Activated CD4-positive, alpha-beta memory T cell treated with anti-CD3 and anti-CD28 coated beads for 36 hours (primary cell): Measurements from ENCODE around the gene VASP. TPM values are rescaled to one million over a fixed set of nuclear protein-coding genes. Genes with fewer than 3 reads are reported as not detected.
A peak's percentile ranks its signal among the peaks of the same experiment; 100 is the strongest.

Experiments used
- CTCF ChIA-PET: fragments of 350-600 bp; sonication (Branson Sonifier 250); formaldehyde crosslinking; loops from one replicate; lab custom pipeline; 2021; ENCODE audit warnings: antibody characterized with exemption, inconsistent platforms; lab: Charles Lee
- POLR2A ChIA-PET: fragments of 350-600 bp; sonication (Branson Sonifier 250); formaldehyde crosslinking; loops from one replicate; lab custom pipeline; 2021; ENCODE audit warnings: antibody characterized with exemption; lab: Charles Lee
- DNase-seq: peaks from one replicate; pipeline ENCODE4 v3.0.0-alpha.2; 2020
- H3K27ac Mint-ChIP-seq: one replicate; pipeline ENCODE4 v1.8.0; 2021; ENCODE audit warnings: mixed read lengths
- H3K27me3 Mint-ChIP-seq: one replicate; pipeline ENCODE4 v1.8.0; 2021; ENCODE audit warnings: mixed read lengths
- H3K36me3 Mint-ChIP-seq: one replicate; pipeline ENCODE4 v1.8.0; 2021; ENCODE audit warnings: mixed read lengths
- H3K4me1 Mint-ChIP-seq: one replicate; pipeline ENCODE4 v1.8.0; 2021; ENCODE audit warnings: low read depth, mixed read lengths
- H3K4me3 Mint-ChIP-seq: one replicate; pipeline ENCODE4 v1.8.0; 2021; ENCODE audit warnings: mild to moderate bottlenecking, mixed read lengths
- H3K9me3 Mint-ChIP-seq: one replicate; pipeline ENCODE4 v1.8.0; 2021; ENCODE audit warnings: mixed read lengths
- intact Hi-C: fragments of 100-400 bp; cut with micrococcal nuclease; formaldehyde crosslinking; loops from one replicate; pipeline ENCODE4 v1.15.1; 2023
- total RNA-seq, 2 experiments: library from RNA; stranded (reverse); gene quantifications; one replicate each; pipeline ENCODE4 v1.2.3, GENCODE V29; 2021

VASP gene
- total RNA-seq, 2 experiments from 2014 or later: 167 to 174 TPM

- no peak for DNase-seq
- ChIA-PET POLR2A (interaction anchor here (0.6 to 4.0 kb wide), 12 partner anchors 10 to 177 kb away, joined by 3 to 44 read pairs (median 6); partner anchors contain the start of genes OPA3 and RTN2), CTCF (interaction anchor here (0.7 to 5.0 kb wide), 8 partner anchors 10 to 248 kb away, joined by 3 to 89 read pairs (median 8); no protein-coding TSS in a partner anchor)
- H3K4me1 Mint-ChIP-seq: peaks cover 33% of the 10 kb centered on the region
- no peaks in the 10 kb centered on the region for H3K9me3 Mint-ChIP-seq
- H3K36me3 Mint-ChIP-seq: peaks cover 8% of the 10 kb centered on the region
- intact Hi-C loops: loop anchor here (1.0 kb wide), 2 partner anchors 10 to 24 kb away; no protein-coding TSS in a partner anchor
- H3K4me3 Mint-ChIP-seq: peak overlapping the region; percentile 87
- peak overlapping the region; percentile 84 for H3K27ac Mint-ChIP-seq
- H3K27me3 Mint-ChIP-seq: peaks cover 1% of the 10 kb centered on the region
Measured at GRCh38 chr19:45468803-45469131, 38.5 kb upstream of the VASP start.

- peak; percentile 96 for DNase-seq
- Mint-ChIP-seq H3K4me1 (peaks cover 33% of the 10 kb centered on the region), H3K27me3 (peaks cover 1% of the 10 kb centered on the region), H3K9me3 (no peaks in the 10 kb centered on the region), H3K36me3 (peaks cover 8% of the 10 kb centered on the region), H3K4me3 (peak overlapping the region; percentile 87), H3K27ac (peak overlapping the region; percentile 84)
- ChIA-PET CTCF (interaction anchor here (0.7 to 5.0 kb wide), 8 partner anchors 9 to 247 kb away, joined by 3 to 89 read pairs (median 8); no protein-coding TSS in a partner anchor), POLR2A (interaction anchor here (0.6 to 4.0 kb wide), 12 partner anchors 9 to 176 kb away, joined by 3 to 44 read pairs (median 6); partner anchors contain the start of genes OPA3 and RTN2)
- intact Hi-C loops: loop anchor here (1.0 kb wide), 2 partner anchors 9 to 25 kb away; no protein-coding TSS in a partner anchor
Measured at GRCh38 chr19:45469132-45469944, 37.9 kb upstream of the VASP start.

GRCh38 chr19:45469945-45470761 lies 37.1 kb upstream of the VASP start:
- ChIA-PET CTCF (interaction anchor here (0.6 to 5.0 kb wide), 7 partner anchors 8 to 198 kb away, joined by 3 to 89 read pairs (median 21); partner anchors contain the start of gene GIPR), POLR2A (interaction anchor here (1.0 to 4.0 kb wide), 6 partner anchors 8 to 172 kb away, joined by 3 to 44 read pairs (median 8); no protein-coding TSS in a partner anchor)
- DNase-seq: peak; percentile 55
- H3K4me3 Mint-ChIP-seq: peak overlapping the region; percentile 87
- intact Hi-C loops: loop anchor here (1.0 kb wide), 2 partner anchors 8 to 26 kb away; no protein-coding TSS in a partner anchor
- H3K27me3 Mint-ChIP-seq: peaks cover 1% of the 10 kb centered on the region
- H3K36me3 Mint-ChIP-seq: peaks cover 8% of the 10 kb centered on the region
- H3K4me1 Mint-ChIP-seq: peaks cover 33% of the 10 kb centered on the region
- peak overlapping the region; percentile 84 for H3K27ac Mint-ChIP-seq
- H3K9me3 Mint-ChIP-seq: no peaks in the 10 kb centered on the region

GRCh38 chr19:45470762-45471081 lies 36.6 kb upstream of the VASP start:
- ChIA-PET POLR2A (no interaction called here), CTCF (interaction anchor here (0.6 to 3.0 kb wide), 3 partner anchors 15 to 197 kb away, joined by 3 to 22 read pairs (median 5); partner anchors contain the start of gene GIPR)
- Mint-ChIP-seq H3K4me3 (no peak overlapping the region), H3K9me3 (no peaks in the 10 kb centered on the region), H3K27ac (no peak overlapping the region), H3K36me3 (peaks cover 8% of the 10 kb centered on the region), H3K4me1 (peaks cover 33% of the 10 kb centered on the region), H3K27me3 (peaks cover 1% of the 10 kb centered on the region)
- intact Hi-C loops: no loop called here
- no peak for DNase-seq

- no peak for DNase-seq
- peaks cover 8% of the 10 kb centered on the region for H3K36me3 Mint-ChIP-seq
- H3K27me3 Mint-ChIP-seq: no peaks in the 10 kb centered on the region
- CTCF ChIA-PET: interaction anchor here (0.6 to 3.0 kb wide), 3 partner anchors 14 to 196 kb away, joined by 3 to 22 read pairs (median 5); partner anchors contain the start of gene GIPR
- no peak overlapping the region for H3K4me3 Mint-ChIP-seq
- intact Hi-C loops: no loop called here
- POLR2A ChIA-PET: interaction anchor here (2.0 kb wide), 1 partner anchor 32 kb away, joined by 5 read pairs; no protein-coding TSS in a partner anchor
- H3K27ac Mint-ChIP-seq: no peak overlapping the region
- H3K4me1 Mint-ChIP-seq: peaks cover 33% of the 10 kb centered on the region
- H3K9me3 Mint-ChIP-seq: no peaks in the 10 kb centered on the region
Measured at GRCh38 chr19:45471111-45471930, 36.0 kb upstream of the VASP start.

GRCh38 chr19:45471931-45472562 lies 35.2 kb upstream of the VASP start:
- Mint-ChIP-seq H3K36me3 (peaks cover 8% of the 10 kb centered on the region), H3K9me3 (no peaks in the 10 kb centered on the region), H3K27ac (no peak overlapping the region), H3K27me3 (no peaks in the 10 kb centered on the region), H3K4me3 (no peak overlapping the region), H3K4me1 (peaks cover 38% of the 10 kb centered on the region)
- intact Hi-C loops: no loop called here
- CTCF ChIA-PET: interaction anchor here (1.0 to 3.0 kb wide), 2 partner anchors 14 to 32 kb away, joined by 4 to 22 read pairs; no protein-coding TSS in a partner anchor
- POLR2A ChIA-PET: interaction anchor here (2.0 kb wide), 1 partner anchor 33 kb away, joined by 5 read pairs; no protein-coding TSS in a partner anchor
- no peak for DNase-seq

GRCh38 chr19:45472563-45473366 lies 34.5 kb upstream of the VASP start:
- POLR2A ChIA-PET: interaction anchor here (2.0 kb wide), 1 partner anchor 33 kb away, joined by 5 read pairs; no protein-coding TSS in a partner anchor
- CTCF ChIA-PET: interaction anchor here (1.0 to 3.0 kb wide), 2 partner anchors 13 to 33 kb away, joined by 4 to 22 read pairs; no protein-coding TSS in a partner anchor
- Mint-ChIP-seq H3K4me3 (no peak overlapping the region), H3K4me1 (peaks cover 39% of the 10 kb centered on the region), H3K27me3 (no peaks in the 10 kb centered on the region), H3K36me3 (peaks cover 8% of the 10 kb centered on the region), H3K9me3 (no peaks in the 10 kb centered on the region), H3K27ac (no peak overlapping the region)
- DNase-seq: no peak
- intact Hi-C loops: no loop called here

- H3K9me3 Mint-ChIP-seq: no peaks in the 10 kb centered on the region
- POLR2A ChIA-PET: no interaction called here
- peaks cover 8% of the 10 kb centered on the region for H3K36me3 Mint-ChIP-seq
- peaks cover 42% of the 10 kb centered on the region for H3K4me1 Mint-ChIP-seq
- H3K27me3 Mint-ChIP-seq: no peaks in the 10 kb centered on the region
- no peak overlapping the region for H3K27ac Mint-ChIP-seq
- DNase-seq: no peak
- CTCF ChIA-PET: interaction anchor here (3.0 kb wide), 1 partner anchor 33 kb away, joined by 22 read pairs; no protein-coding TSS in a partner anchor
- H3K4me3 Mint-ChIP-seq: no peak overlapping the region
- intact Hi-C loops: no loop called here
Measured at GRCh38 chr19:45473367-45473681, 34.0 kb upstream of the VASP start.

- Mint-ChIP-seq H3K9me3 (no peaks in the 10 kb centered on the region), H3K27ac (no peak overlapping the region), H3K4me3 (no peak overlapping the region), H3K36me3 (peaks cover 10% of the 10 kb centered on the region), H3K4me1 (peaks cover 47% of the 10 kb centered on the region), H3K27me3 (no peaks in the 10 kb centered on the region)
- no peak for DNase-seq
- CTCF ChIA-PET: interaction anchor here (3.0 to 8.8 kb wide), 2 partner anchors 34 to 35 kb away, joined by 22 to 420 read pairs; no protein-coding TSS in a partner anchor
- intact Hi-C loops: no loop called here
- POLR2A ChIA-PET: no interaction called here
Measured at GRCh38 chr19:45473682-45474605, 33.3 kb upstream of the VASP start.
